Measurements from ENCODE around the gene WNK1.
"Not testable (repeated sequence)": the region's sequence is repeated elsewhere in the genome, so short reads cannot be mapped to it uniquely, and the experiment has no call there.

The WNK1 gene

DNA sequence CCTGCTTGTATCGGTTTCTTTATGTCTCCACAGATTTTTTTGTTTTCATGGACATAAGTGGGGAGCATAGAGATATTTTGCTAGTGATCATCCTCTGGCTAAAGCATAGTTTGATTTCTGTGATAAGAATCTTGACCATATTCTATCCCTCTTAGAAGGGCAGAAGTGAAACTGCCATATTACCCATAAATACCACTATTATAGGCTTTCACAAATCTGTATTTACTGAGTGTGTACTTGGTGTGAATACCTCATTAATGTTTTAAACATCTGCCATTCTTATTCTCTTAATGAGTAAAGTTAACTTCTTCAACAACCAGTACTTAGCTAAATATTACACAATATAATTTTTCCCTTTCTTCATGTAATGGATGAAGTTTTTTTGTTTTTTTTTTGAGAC is 16.1 kb downstream of the WNK1 start:
- TF ChIP-seq, protein P1, sequence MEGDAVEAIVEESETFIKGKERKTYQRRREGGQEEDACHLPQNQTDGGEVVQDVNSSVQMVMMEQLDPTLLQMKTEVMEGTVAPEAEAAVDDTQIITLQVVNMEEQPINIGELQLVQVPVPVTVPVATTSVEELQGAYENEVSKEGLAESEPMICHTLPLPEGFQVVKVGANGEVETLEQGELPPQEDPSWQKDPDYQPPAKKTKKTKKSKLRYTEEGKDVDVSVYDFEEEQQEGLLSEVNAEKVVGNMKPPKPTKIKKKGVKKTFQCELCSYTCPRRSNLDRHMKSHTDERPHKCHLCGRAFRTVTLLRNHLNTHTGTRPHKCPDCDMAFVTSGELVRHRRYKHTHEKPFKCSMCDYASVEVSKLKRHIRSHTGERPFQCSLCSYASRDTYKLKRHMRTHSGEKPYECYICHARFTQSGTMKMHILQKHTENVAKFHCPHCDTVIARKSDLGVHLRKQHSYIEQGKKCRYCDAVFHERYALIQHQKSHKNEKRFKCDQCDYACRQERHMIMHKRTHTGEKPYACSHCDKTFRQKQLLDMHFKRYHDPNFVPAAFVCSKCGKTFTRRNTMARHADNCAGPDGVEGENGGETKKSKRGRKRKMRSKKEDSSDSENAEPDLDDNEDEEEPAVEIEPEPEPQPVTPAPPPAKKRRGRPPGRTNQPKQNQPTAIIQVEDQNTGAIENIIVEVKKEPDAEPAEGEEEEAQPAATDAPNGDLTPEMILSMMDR (IDR thresholded peaks at IDR 0.05; ENCODE audit: low read depth, low read length, missing control alignments): no peak
- no peak for DNase-seq (ENCODE audit: extremely low read depth, low read depth)
- H3K4me3 ChIP-seq (replicated peaks; ENCODE audit: low read depth, low read length): no peak overlapping the region

DNA sequence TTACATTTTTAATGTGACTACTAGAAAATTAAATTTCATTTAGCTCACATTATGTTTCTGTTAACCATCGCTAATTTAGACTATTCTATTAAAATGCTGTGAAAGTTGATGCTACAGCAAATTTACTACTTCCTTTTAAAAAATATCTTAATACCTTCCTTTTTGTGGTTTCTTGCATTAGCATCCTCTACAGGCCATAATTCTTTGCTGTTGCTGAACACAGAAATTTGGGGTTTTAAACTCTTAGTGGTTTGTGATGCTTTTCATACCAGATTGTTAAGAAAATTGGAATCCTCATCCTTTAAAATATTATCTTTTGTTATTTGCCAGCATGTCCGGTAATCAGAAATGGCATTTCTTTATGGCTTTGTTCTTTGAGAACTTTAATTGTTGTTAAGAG is 18.1 kb downstream of the WNK1 start:
- DNase-seq (ENCODE audit: extremely low read depth, low read depth): no peak
- H3K4me3 ChIP-seq (replicated peaks; ENCODE audit: low read depth, low read length): no peak overlapping the region
- TF ChIP-seq, protein P1 (IDR thresholded peaks at IDR 0.05; ENCODE audit: low read depth, low read length, missing control alignments): no peak

DNA sequence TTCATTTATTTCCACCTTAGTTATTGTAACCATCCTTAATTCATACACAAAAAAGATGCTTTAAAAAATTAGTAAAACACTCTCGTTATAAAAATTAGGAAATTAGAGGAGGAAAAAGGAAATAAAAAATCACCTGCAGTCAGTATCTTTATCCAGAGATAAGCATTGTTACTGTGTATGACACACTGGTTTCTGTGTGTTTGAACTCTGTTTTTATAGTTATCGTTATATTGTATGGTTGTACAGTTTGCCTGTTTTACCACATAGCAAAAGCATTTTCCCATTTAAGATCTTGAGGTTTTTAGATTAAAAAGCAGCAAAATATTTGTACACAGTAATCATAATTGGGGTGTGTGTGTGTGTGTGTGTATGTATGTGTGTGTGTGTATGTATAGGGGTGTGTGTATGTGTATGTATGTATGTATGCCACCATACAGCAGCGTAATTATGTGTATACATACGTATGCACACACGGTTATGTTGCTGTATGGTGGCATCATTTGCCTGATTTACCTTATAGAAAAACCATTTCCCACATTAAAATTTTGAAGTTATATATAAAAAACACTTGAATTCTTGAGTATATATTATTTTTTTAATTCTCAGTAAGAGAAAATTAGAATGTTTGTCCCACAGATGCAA is 19.8 kb downstream of the WNK1 start:
- TF ChIP-seq, protein P1 (IDR thresholded peaks at IDR 0.05; ENCODE audit: low read depth, low read length, missing control alignments): no peak
- H3K4me3 ChIP-seq (replicated peaks; ENCODE audit: low read depth, low read length): no peak overlapping the region
- DNase-seq (ENCODE audit: extremely low read depth, low read depth): no peak

DNA sequence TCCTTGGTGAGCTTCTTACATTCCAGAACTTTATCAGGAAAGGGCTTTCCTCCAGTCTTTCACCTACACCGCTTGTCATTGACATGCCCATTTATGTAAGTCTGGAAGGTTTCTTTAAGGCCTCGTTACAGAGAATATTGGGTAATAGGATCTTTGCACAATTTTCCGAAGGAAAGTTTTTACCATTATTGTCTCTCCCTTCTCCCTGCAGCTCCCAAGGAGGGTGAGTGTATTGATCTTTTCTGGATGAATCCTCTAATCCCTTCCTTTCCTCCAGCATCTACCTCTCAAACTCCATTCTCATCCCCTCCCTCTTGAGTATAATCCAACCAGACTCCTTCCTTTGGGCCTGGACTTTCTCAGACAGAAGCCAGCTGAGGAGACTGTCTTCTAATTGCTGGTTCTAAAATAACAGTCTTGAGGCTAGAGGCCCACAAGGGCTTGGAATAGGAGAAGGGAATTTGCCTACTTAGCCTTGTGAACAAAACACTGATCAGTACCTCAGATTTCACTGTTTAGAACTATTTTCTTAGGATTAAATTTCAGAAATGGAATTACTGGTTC is 21.8 kb downstream of the WNK1 start:
- TF ChIP-seq, protein P1 (IDR thresholded peaks at IDR 0.05; ENCODE audit: low read depth, low read length, missing control alignments): no peak
- no peak overlapping the region for H3K4me3 ChIP-seq (replicated peaks; ENCODE audit: low read depth, low read length)
- no peak for DNase-seq (ENCODE audit: extremely low read depth, low read depth)

DNA sequence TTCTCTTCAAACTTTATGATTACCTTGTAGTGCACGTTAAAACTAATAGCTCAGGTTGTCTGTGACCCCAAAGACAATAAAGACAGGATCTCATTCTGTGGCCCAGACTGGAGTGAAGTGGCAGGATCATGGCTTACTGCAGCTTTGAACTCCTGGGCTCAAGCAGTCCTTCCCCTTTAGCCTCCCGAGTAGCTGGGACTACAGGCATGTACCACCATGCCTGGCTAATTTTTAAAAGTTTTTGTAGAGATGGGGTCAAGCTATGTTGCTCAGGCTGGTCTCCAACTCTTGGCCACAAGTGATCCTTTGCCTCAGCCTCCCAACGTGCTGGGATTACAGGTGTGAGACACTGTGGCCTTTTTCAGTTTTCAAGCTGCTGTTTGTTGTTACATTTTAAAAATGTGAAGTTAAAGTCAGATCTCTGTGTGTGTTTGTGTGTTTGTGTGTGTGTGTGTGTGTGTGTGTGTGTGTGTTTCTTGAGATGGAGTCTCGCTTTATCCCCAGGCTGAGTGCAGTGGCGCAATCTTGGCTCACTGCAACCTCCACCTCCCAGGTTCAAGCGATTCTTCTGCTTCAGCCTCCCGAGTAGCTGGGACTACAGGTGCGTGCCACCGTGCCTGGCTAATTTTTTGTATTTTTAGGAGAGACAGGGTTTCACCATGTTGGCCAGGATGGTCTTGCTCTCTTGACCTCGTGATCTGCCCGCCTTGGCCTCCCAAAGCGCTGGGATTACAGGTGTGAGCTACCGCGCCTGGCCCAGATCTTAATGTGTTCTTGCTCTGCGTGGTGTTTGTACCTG is 23.8 kb downstream of the WNK1 start:
- H3K4me3 ChIP-seq (replicated peaks; ENCODE audit: low read depth, low read length); DNase-seq (ENCODE audit: extremely low read depth, low read depth): not testable (repeated sequence)

DNA sequence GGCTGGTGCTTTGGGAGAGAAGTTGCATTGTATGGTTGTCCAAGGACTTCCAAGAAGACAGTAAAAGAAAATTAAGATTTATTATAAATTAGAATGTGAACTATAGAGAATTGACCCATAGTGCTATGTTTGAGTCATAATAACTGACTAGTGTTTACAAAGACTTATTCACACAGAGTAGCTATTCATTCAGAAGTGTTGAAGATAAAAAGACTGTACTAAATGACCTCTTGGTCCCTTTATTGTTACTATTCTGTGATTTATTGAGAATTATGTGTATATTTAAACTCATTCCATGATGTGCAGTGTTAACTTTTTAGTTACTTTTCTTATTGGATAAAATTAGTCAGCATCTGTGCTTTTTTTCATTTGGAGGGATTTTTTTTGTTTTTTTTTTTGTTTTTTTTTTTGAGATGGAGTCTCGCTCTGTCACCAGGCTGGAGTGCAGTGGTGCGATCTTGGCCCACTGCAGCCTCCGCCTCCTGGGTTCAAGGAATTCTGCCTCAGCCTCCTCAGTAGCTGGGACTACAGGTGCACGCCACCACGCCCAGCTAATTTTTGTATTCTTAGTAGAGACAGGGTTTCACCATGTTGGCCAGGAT is 24.5 kb downstream of the WNK1 start:
- not testable (repeated sequence) for DNase-seq (ENCODE audit: extremely low read depth, low read depth); H3K4me3 ChIP-seq (replicated peaks; ENCODE audit: low read depth, low read length)

DNA sequence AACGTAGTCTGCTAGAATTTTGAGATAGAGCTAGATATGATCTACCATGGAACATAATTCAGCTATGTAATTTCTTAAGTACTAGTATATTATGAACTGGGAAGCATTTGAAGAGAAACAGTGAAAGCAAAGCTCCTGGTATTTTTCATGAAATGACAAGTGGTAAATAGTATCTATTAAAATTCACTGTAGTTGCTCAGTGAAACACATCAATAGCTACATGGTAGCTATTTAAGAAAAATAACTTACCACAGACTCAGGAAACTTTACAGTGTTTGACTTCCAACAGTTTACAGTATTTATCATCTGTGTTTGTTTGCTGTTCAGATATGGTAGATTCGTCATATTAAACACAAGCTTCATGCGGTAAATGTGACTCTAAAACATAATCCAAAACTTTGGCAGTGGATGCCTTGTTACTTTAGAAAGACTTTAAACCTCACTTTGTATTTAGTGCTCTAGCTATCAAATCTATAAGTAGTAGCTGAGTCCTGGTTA is 25.2 kb downstream of the WNK1 start:
- H3K4me3 ChIP-seq (replicated peaks; ENCODE audit: low read depth, low read length): no peak overlapping the region
- DNase-seq (ENCODE audit: extremely low read depth, low read depth): no peak
- TF ChIP-seq, protein P1 (IDR thresholded peaks at IDR 0.05; ENCODE audit: low read depth, low read length, missing control alignments): no peak
